ENCODE measurements around the gene TSFM.

The TSFM gene

DNA sequence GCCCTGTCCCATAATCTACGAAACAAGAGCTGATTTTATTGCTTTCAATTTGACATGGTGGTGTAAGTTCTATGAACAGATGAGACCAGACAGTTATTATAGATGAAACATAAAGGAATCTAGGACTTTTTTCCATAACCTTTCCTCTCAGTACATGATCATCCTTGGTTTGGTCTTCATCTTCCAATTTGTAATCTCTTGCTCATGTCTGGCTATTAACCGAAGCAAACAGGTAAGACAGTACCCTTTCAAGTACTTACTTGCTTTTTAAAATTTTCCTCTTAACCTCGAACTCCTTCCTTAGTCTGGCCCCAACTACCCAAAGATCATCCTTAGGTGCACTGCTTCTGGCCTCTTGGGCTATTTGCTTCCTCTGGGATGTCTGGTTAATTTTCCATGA, 36.6 kb upstream of the TSFM start:
- no peak for DNase-seq (ENCODE audit: low spot score)

DNA sequence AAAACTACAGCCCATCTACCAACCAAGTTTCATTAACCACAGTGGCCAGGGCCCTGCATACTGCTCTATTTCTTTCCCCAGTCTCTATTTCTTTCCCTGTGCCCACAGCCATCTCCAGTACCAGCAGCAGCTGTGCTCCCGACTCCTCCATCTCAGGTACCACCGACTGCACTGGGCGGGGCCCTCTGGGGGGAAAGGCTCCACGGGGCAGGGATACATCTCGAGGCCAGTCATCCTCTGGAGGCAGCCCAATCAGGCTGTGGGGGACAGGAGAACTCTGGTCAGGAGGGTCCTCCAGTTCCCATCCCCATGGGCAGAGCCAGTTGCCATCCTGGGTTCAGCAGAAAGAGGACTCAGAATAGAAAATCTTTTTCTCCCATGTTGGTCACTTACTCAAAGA, 33.5 kb upstream of the TSFM start:
- no peak for DNase-seq (ENCODE audit: low spot score)

DNA sequence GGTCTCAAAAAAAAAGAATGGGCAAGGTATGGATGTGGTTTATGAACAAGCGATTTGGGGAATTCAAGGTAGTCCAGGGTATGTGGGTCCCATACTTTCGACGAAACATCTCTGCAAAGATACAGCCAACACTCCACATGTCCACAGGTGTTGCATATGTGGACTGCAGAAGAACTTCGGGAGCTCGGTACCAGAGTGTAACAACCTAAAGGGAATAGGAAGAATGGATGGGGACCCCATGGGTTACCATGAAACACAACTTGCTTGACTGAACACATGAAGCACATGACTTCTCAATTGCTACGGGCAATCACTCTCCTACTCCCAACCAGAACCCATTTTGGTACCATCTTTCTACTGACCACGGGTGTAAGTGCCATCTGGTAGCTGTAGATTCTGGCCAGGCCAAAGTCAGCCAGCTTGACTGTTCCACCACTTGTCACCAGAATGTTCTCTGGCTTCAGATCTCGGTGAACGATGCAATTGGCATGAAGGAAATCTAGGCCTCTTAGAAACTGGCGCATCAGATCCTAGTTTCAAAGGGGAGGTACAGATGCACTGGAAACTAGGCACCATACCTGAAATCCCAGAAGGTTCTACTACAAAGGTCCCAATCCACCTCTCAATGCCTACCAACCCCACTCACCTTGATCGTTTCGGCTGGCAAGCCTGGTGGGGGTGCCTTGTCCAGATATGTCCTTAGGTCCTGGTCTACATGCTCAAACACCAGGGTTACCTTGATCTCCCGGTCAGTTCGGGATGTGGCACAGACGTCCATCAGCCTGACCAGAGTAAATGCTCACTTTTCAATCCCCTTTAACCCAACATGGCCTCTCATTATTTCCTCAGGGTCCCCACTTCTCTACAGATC, 31.8 kb upstream of the TSFM start:
- DNase-seq (ENCODE audit: low spot score): no peak

DNA sequence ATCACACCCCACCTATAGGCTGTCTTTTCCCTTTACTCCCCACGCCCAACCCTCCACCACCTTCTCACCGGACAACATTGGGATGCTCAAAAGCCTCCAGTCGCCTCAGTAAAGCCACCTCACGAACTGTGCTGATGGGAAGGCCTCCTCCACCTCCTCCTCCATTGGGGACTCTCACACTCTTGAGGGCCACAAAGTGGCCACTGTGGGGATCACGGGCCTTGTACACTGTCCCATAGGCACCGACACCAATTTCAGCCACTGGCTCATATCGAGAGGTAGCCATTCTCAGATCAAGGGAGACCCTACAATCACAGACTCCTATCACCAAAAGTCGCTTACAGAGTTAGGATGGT, 31.2 kb upstream of the TSFM start:
- DNase-seq (ENCODE audit: low spot score): no peak

GRCh38 chr12:57751788-57752667, 30.6 kb upstream of the TSFM start, which contains the start of gene CDK4:
Gene CDK4 (minus strand): TSS chr12:57752310. CDS start chr12:57751717, 593 bp downstream.
- DNase-seq (ENCODE audit: low spot score): peak; percentile 99

- DNase-seq (ENCODE audit: low spot score): no peak
These were observed 30.0 kb upstream of the TSFM start for GRCh38 chr12:57752668-57753000.

- DNase-seq (ENCODE audit: low spot score): no peak
These were observed 28.7 kb upstream of the TSFM start for GRCh38 chr12:57753756-57754337.

GRCh38 chr12:57754411-57755193, 28.0 kb upstream of the TSFM start, which contains the start of gene MARCHF9:
Gene MARCHF9 (plus strand): TSS chr12:57755103. CDS start chr12:57755529, 426 bp downstream.
- DNase-seq (ENCODE audit: low spot score): peak; percentile 86

- no peak for DNase-seq (ENCODE audit: low spot score)
These were observed 27.5 kb upstream of the TSFM start for GRCh38 chr12:57755194-57755453.

DNA sequence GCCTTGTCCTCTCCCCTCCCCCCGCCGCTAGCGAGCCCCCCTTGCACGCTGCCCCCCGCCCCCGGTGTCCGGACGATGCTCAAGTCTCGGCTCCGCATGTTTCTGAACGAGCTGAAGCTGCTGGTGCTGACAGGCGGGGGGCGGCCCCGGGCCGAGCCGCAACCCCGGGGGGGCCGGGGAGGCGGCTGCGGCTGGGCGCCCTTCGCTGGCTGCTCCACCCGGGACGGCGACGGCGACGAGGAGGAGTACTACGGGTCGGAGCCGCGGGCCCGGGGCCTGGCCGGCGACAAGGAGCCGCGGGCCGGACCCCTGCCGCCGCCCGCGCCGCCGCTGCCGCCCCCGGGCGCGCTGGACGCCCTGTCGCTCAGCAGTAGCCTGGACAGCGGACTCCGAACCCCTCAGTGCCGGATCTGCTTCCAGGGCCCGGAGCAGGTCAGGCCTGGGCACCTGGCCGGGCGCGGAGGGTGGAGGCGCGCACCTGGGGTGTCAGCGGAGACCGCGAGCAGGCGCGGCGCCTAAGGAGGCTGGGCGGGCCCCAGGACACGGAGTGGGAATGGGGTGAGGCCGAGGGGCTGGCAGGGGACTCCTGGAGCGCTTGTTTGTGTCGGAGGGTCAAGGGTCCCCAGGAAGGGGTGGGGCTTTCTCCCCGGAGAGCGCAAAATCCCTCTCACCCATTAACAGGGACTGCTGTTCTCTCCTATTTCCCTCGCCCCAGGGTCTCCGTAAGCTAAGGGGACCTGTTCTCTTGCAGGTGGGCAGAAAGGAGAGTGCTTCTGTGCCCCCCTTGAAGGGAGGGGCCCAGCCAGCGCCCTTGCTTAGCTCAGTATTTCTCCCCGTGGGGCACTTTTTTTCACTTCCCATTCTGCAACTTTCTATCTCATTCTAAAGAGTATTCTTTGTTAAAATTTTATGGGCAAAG, 26.9 kb upstream of the TSFM start:
- peak; percentile 71 for DNase-seq (ENCODE audit: low spot score)

GRCh38 chr12:57756406-57757341, 25.9 kb upstream of the TSFM start:
- peak; percentile 98 for DNase-seq (ENCODE audit: low spot score)

- no peak for DNase-seq (ENCODE audit: low spot score)
These were observed 24.8 kb upstream of the TSFM start for GRCh38 chr12:57757771-57758170.

GRCh38 chr12:57758552-57759359, 23.8 kb upstream of the TSFM start:
- no peak for DNase-seq (ENCODE audit: low spot score)

- peak; percentile 82 for DNase-seq (ENCODE audit: low spot score)
These were observed 23.1 kb upstream of the TSFM start for GRCh38 chr12:57759360-57759980.

DNA sequence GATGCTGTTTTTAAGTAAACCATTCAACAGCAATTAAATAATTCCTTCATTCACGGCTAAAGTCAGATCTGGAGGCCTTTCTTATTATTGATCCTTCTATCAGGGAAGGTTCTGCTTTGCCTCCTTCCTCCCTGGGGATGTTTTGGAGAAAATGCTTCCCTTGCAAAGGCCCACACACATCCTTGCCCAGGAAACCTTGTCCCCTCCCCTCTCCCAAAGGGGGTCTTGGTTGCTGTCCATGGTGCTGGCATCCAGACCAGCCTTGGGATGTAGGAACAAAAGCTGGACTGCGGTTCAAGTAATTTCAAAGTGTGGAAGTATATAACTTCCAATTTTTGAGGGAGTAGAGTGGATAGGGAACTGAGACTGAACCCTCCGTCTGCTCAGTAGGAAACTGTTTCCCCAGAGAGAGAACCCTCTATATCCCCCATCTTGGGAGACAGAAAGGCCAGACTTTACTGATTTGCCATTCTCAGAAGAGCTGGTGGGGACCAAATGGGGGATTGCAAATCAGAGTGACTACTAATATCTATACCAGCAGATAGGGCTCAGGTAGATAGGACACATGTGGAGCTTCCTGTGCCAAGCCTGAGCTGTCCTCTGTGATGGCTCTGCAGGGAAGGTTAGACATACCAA, 22.1 kb upstream of the TSFM start:
- DNase-seq (ENCODE audit: low spot score): no peak

DNA sequence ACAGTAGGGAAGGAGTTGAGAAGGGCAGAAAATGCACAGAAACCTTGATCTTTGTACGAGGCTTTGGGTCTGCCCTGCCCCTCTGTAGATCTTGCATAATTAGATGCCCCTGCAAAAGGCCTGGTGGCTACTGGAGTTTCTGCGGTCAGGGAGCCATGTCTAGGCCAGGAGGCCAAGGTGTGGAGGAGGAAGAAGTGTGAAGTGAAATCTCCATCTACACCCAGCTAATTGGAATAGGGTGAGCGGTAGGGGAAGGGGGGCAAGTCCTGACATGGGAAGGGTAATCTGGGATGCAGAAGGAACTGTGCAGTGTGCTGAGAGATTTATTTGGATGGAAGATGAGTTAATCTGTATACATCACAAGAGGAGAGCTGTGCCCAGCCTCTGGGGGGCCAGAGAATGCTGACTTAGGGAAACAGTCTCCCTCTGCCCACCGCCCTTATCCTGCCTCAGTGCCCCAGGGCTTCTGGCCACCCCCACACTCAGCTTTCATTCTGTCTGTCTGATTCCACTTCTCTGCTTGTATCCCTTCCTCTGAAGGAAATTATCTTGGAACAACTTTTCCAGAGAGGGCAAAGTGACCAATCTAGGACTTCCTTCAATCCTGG, 21.1 kb upstream of the TSFM start:
- DNase-seq (ENCODE audit: low spot score): no peak

DNA sequence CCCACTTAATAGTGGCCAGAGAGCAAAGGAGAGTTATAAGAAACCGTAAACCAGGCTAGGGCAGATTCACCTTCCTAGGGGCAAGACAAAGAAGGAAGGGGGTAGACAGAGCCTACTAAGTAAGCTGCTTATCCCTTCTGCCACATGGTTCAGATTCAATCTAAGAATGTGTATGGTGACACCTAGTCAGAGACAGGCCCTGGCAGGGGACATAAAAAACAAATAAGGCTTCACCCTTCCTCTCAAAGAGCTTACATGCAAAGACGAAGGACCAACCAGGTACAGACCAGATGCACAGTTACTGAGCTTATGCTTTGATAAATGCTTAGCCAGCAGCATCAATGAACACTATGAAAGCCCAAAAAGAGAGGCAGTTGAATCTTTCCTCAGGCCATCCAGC, 20.1 kb upstream of the TSFM start:
- DNase-seq (ENCODE audit: low spot score): no peak
